ENCODE data around the gene METTL16. TPM values are rescaled to one million over a fixed set of nuclear protein-coding genes. Genes with fewer than 3 reads are reported as not detected.

The METTL16 gene
- total RNA-seq, 1 experiment from 2014 or later = 37.6 TPM

- peaks cover 20% of the 10 kb centered on the region; the same call in 1 of the 2 replicates for H4K20me1 ChIP-seq (ENCODE audit: insufficient read depth)
- CTCF ChIA-PET = no interaction called here
- no peak for TF ChIP-seq ZNF274 (IDR thresholded peaks at IDR 0.05; ENCODE audit: low read depth, low read length)
- TF ChIP-seq CEBPB (IDR thresholded peaks at IDR 0.05; ENCODE audit: low read depth) = 0 out of 2 replicates have a peak, but pooled peaks have one; percentile 34
- no peak overlapping the region for H3K27ac ChIP-seq (ENCODE audit: low read depth, low read length)
- intact Hi-C loops (cut with micrococcal nuclease) = no loop called here
- H3K9me3 ChIP-seq (ENCODE audit: control insufficient read depth in 1 of 2, insufficient read depth in 1 of 2, low read depth in 1 of 2, low read length in 2 of 2) = no peaks in the 10 kb centered on the region
- H3K4me2 ChIP-seq (ENCODE audit: low read length) = no peak overlapping the region
- POLR2A ChIA-PET = no interaction called here
- no peaks in the 10 kb centered on the region for H3K36me3 ChIP-seq (ENCODE audit: control insufficient read depth in 1 of 2, insufficient read depth in 2 of 2, low read length in 2 of 2)
- H2AFZ ChIP-seq (ENCODE audit: low read depth, low read length, poor library complexity, severe bottlenecking) = no peak overlapping the region
- H3K27me3 ChIP-seq (ENCODE audit: insufficient read depth, low read length) = no peaks in the 10 kb centered on the region
- no peak overlapping the region for H3K9ac ChIP-seq (ENCODE audit: low read length)
- peaks cover 8 to 9% of the 10 kb centered on the region in 2 experiments; a peak in 3 of 4 replicates for H3K4me1 ChIP-seq (ENCODE audit: control insufficient read depth in 1 of 2, insufficient read depth in 2 of 2, low read length in 2 of 2)
- DNase-seq (ENCODE audit: low read depth, low spot score) (no peak), ATAC-seq (no peak)
- BruUV-seq (replicated peaks) = no TSS peak
- H3K9me2 ChIP-seq (ENCODE audit: insufficient read depth) = no peaks in the 10 kb centered on the region
- no peak overlapping the region for H3K4me3 ChIP-seq (replicated peaks in 1 of 2; ENCODE audit: low read depth in 1 of 2, low read length in 2 of 2)
- peaks cover 99% of the 10 kb centered on the region for H3K79me2 ChIP-seq (ENCODE audit: insufficient read depth, low read length)
- RAD21 ChIA-PET (ENCODE audit: low non-redundant PET in 1 of 2, low total read pairs in 2 of 2, uncharacterized antibody in 2 of 2, unreplicated experiment in 2 of 2) = no interaction called here
These were observed 26.1 kb downstream of the METTL16 start for GRCh38 chr17:2485543-2485942.

- intact Hi-C loops (cut with micrococcal nuclease) = no loop called here
- H3K9me3 ChIP-seq (ENCODE audit: control insufficient read depth in 1 of 2, insufficient read depth in 1 of 2, low read depth in 1 of 2, low read length in 2 of 2) = no peaks in the 10 kb centered on the region
- H3K4me3 ChIP-seq (replicated peaks in 1 of 2; ENCODE audit: low read depth in 1 of 2, low read length in 2 of 2) = no peak overlapping the region
- no peaks in the 10 kb centered on the region for H3K27me3 ChIP-seq (ENCODE audit: insufficient read depth, low read length)
- BruUV-seq (replicated peaks) = no TSS peak
- H3K9ac ChIP-seq (ENCODE audit: low read length) = no peak overlapping the region
- no peak overlapping the region for H2AFZ ChIP-seq (ENCODE audit: low read depth, low read length, poor library complexity, severe bottlenecking)
- POLR2A ChIA-PET = no interaction called here
- no peak for TF ChIP-seq ELF1 (IDR thresholded peaks at IDR 0.05; ENCODE audit: borderline replicate concordance, low read depth)
- no peak overlapping the region for H3K27ac ChIP-seq (ENCODE audit: low read depth, low read length)
- no peaks in the 10 kb centered on the region for H3K9me2 ChIP-seq (ENCODE audit: insufficient read depth)
- H3K4me1 ChIP-seq (ENCODE audit: control insufficient read depth in 1 of 2, insufficient read depth in 2 of 2, low read length in 2 of 2) = peaks cover 8 to 9% of the 10 kb centered on the region in 2 experiments; a peak in 3 of 4 replicates
- H3K4me2 ChIP-seq (ENCODE audit: low read length) = no peak overlapping the region
- DNase-seq (ENCODE audit: low read depth, low spot score) (no peak), ATAC-seq (no peak)
- no peaks in the 10 kb centered on the region for H3K36me3 ChIP-seq (ENCODE audit: control insufficient read depth in 1 of 2, insufficient read depth in 2 of 2, low read length in 2 of 2)
- peaks cover 98% of the 10 kb centered on the region for H3K79me2 ChIP-seq (ENCODE audit: insufficient read depth, low read length)
- RAD21 ChIA-PET (ENCODE audit: low non-redundant PET in 1 of 2, low total read pairs in 2 of 2, uncharacterized antibody in 2 of 2, unreplicated experiment in 2 of 2) = no interaction called here
- H4K20me1 ChIP-seq (ENCODE audit: insufficient read depth) = peaks cover 20% of the 10 kb centered on the region; the same call in 1 of the 2 replicates
- CTCF ChIA-PET = no interaction called here
These were observed 26.8 kb downstream of the METTL16 start for GRCh38 chr17:2484876-2485275.

- intact Hi-C loops (cut with micrococcal nuclease) = no loop called here
- Histone ChIP-seq H3K4me2 (ENCODE audit: low read length) (no peak overlapping the region), H3K27ac (ENCODE audit: low read depth, low read length) (no peak overlapping the region), H3K27me3 (ENCODE audit: insufficient read depth, low read length) (no peaks in the 10 kb centered on the region), H3K9ac (ENCODE audit: low read length) (no peak overlapping the region), H3K36me3 (ENCODE audit: control insufficient read depth in 1 of 2, insufficient read depth in 2 of 2, low read length in 2 of 2) (no peaks in the 10 kb centered on the region), H3K4me3 (replicated peaks in 1 of 2; ENCODE audit: low read depth in 1 of 2, low read length in 2 of 2) (no peak overlapping the region), H3K79me2 (ENCODE audit: insufficient read depth, low read length) (peaks cover 97% of the 10 kb centered on the region), H2AFZ (ENCODE audit: low read depth, low read length, poor library complexity, severe bottlenecking) (no peak overlapping the region), H3K9me3 (ENCODE audit: control insufficient read depth in 1 of 2, insufficient read depth in 1 of 2, low read depth in 1 of 2, low read length in 2 of 2) (no peaks in the 10 kb centered on the region), H3K4me1 (ENCODE audit: control insufficient read depth in 1 of 2, insufficient read depth in 2 of 2, low read length in 2 of 2) (peaks cover 8 to 9% of the 10 kb centered on the region in 2 experiments; a peak in 3 of 4 replicates), H3K9me2 (ENCODE audit: insufficient read depth) (no peaks in the 10 kb centered on the region), H4K20me1 (ENCODE audit: insufficient read depth) (peaks cover 20% of the 10 kb centered on the region; the same call in 1 of the 2 replicates)
- POLR2A ChIA-PET = no interaction called here
- RAD21 ChIA-PET (ENCODE audit: low non-redundant PET in 1 of 2, low total read pairs in 2 of 2, uncharacterized antibody in 2 of 2, unreplicated experiment in 2 of 2) = no interaction called here
- DNase-seq (ENCODE audit: low read depth, low spot score) = no peak
- no TSS peak for BruUV-seq (replicated peaks)
- CTCF ChIA-PET = no interaction called here
- no peak for ATAC-seq
- TF ChIP-seq RAD21 (IDR thresholded peaks at IDR 0.05; ENCODE audit: low read depth) (no peak), REST (IDR thresholded peaks at IDR 0.05; ENCODE audit: low read depth) (no peak), ELF1 (IDR thresholded peaks at IDR 0.05; ENCODE audit: borderline replicate concordance, low read depth) (no peak), ZFX (IDR thresholded peaks at IDR 0.05) (no peak), MAX (IDR thresholded peaks at IDR 0.05) (no peak), CEBPB (IDR thresholded peaks at IDR 0.05; ENCODE audit: low read depth) (no peak), EZH2 (IDR thresholded peaks at IDR 0.05) (no peak), CBX3 (IDR thresholded peaks at IDR 0.05; ENCODE audit: low read depth) (no peak)
These were observed 28.6 kb downstream of the METTL16 start for GRCh38 chr17:2483084-2483483.

All from HCT116 (cell line).